AG04449 (cell line): ENCODE results near the gene DHFR2.
"Not testable (repeated sequence)": the region's sequence is repeated elsewhere in the genome, so short reads cannot be mapped to it uniquely, and the experiment has no call there.

Experiments
- CTCF ChIA-PET: fragments of 350-600 bp; formaldehyde crosslinking; extraction: SDS; loops from one replicate; lab custom pipeline; 2021; ENCODE audit warnings: antibody characterized with exemption; lab: Yijun Ruan, JAX
- POLR2A ChIA-PET: fragments of 400-600, 350-600 bp; formaldehyde crosslinking; extraction: SDS; loops from one replicate; lab custom pipeline; 2020; ENCODE audit warnings: antibody characterized with exemption, inconsistent platforms; lab: Yijun Ruan, JAX
- DNase-seq: peaks from one replicate; pipeline ENCODE4 v3.0.0-alpha.2; 2010; ENCODE audit warnings: low read depth, low spot score
- H3K4me3 ChIP-seq: 2 replicates; pipeline ENCODE4 v1.5.1; 2011; ENCODE audit warnings: low read depth, mild to moderate bottlenecking, control low read depth, low read length
- CTCF ChIP-seq: IDR thresholded peaks from one replicate; pipeline ENCODE4 v1.5.1; 2011; ENCODE audit warnings: mild to moderate bottlenecking, moderate library complexity, low read length, control low read depth, inconsistent platforms; ENCODE audit not compliant: insufficient read depth; ENCODE audit errors: missing control alignments

Gene DHFR2

GRCh38 chr3:94082391-94082937 is 19.7 kb upstream of the DHFR2 start:
- CTCF ChIA-PET = interaction anchor here (4.9 kb wide), 1 partner anchor 13 kb away, joined by 28 read pairs; no protein-coding TSS in a partner anchor
- DNase-seq = no peak
- no peak overlapping the region for H3K4me3 ChIP-seq
- no peak for TF ChIP-seq CTCF
- POLR2A ChIA-PET = no interaction called here

- CTCF ChIA-PET = interaction anchor here (4.9 kb wide), 1 partner anchor 12 kb away, joined by 28 read pairs; no protein-coding TSS in a partner anchor
- no peak for DNase-seq
- POLR2A ChIA-PET = no interaction called here
- no peak for TF ChIP-seq CTCF
- H3K4me3 ChIP-seq = no peak overlapping the region
Observed at GRCh38 chr3:94081884-94082283, 19.2 kb upstream of the DHFR2 start.

GRCh38 chr3:94080552-94080951 is 17.8 kb upstream of the DHFR2 start:
- CTCF ChIA-PET = interaction anchor here (4.9 kb wide), 1 partner anchor 11 kb away, joined by 28 read pairs; no protein-coding TSS in a partner anchor
- H3K4me3 ChIP-seq, DNase-seq, POLR2A ChIA-PET: not testable (repeated sequence)

- POLR2A ChIA-PET = no interaction called here
- CTCF ChIA-PET = no interaction called here
- TF ChIP-seq CTCF = no peak
- DNase-seq = no peak
- no peak overlapping the region for H3K4me3 ChIP-seq
Observed at GRCh38 chr3:94076055-94076454, 13.3 kb upstream of the DHFR2 start.

- no peak overlapping the region for H3K4me3 ChIP-seq
- CTCF ChIA-PET = interaction anchor here (1.5 to 9.0 kb wide), 3 partner anchors 10 to 83 kb away, joined by 4 to 216 read pairs (median 10); partner anchors contain the start of genes DHFR2 and NSUN3
- TF ChIP-seq CTCF = no peak
- POLR2A ChIA-PET = no interaction called here
- no peak for DNase-seq
Observed at GRCh38 chr3:94071713-94072284, 9.1 kb upstream of the DHFR2 start.

GRCh38 chr3:94070341-94070911 is 7.7 kb upstream of the DHFR2 start:
- CTCF ChIA-PET = interaction anchor here (1.0 to 9.0 kb wide), 22 partner anchors 8 to 164 kb away, joined by 3 to 216 read pairs (median 6); partner anchors contain the start of genes DHFR2, NSUN3 and PROS1
- POLR2A ChIA-PET = no interaction called here
- DNase-seq = no peak
- TF ChIP-seq CTCF = no peak
- H3K4me3 ChIP-seq = no peak overlapping the region
